Measurements from ENCODE around the gene LOXL4. TPM values are rescaled to one million over a fixed set of nuclear protein-coding genes. Genes with fewer than 3 reads are reported as not detected.

LOXL4 gene
- total and polyA plus RNA-seq, 7 donors = 1.1 to 15.8 (median 8.5) TPM; not detected in 1

- TF ChIP-seq POLR2AphosphoS5 (IDR thresholded peaks at IDR 0.05) (no peak), EP300 (IDR thresholded peaks at IDR 0.05) (no peak), CTCF (IDR thresholded peaks at IDR 0.05) (no peak), POLR2A (IDR thresholded peaks at IDR 0.05) (no peak)
- no peaks in the 10 kb centered on the region for H3K9me3 ChIP-seq
- no peaks in the 10 kb centered on the region for H3K27me3 ChIP-seq
- H3K36me3 ChIP-seq = no peaks in the 10 kb centered on the region
- H3K4me1 ChIP-seq = peaks cover 0 to 5% (median 0%) of the 10 kb centered on the region in 4 donors
- H3K27ac ChIP-seq = no peak overlapping the region
- no peak overlapping the region for H3K4me3 ChIP-seq
- DNase-seq = no peak
- intact Hi-C loops (cut with DNase I) = no loop called here
Measured at GRCh38 chr10:98303569-98303968, 35.6 kb upstream of the LOXL4 start.

GRCh38 chr10:98302741-98303365, 34.9 kb upstream of the LOXL4 start:
- Histone ChIP-seq H3K4me3 (no peak overlapping the region), H3K9me3 (no peaks in the 10 kb centered on the region), H3K27ac (no peak overlapping the region), H3K4me1 (no peaks in the 10 kb centered on the region), H3K27me3 (no peaks in the 10 kb centered on the region), H3K36me3 (no peaks in the 10 kb centered on the region)
- no peak for DNase-seq
- no peak for TF ChIP-seq POLR2A (IDR thresholded peaks at IDR 0.05)
- TF ChIP-seq CTCF (IDR thresholded peaks at IDR 0.05) = no peak
- TF ChIP-seq POLR2AphosphoS5 (IDR thresholded peaks at IDR 0.05) = no peak
- no peak for TF ChIP-seq EP300 (IDR thresholded peaks at IDR 0.05)
- intact Hi-C loops (cut with DNase I) = no loop called here
- WGBS, 2 donors = 74 to 75% methylated on average over 4 of the region's 4 CpGs

GRCh38 chr10:98301664-98302319, 33.8 kb upstream of the LOXL4 start:
- TF ChIP-seq CTCF (IDR thresholded peaks at IDR 0.05) = no peak
- no peak for TF ChIP-seq POLR2AphosphoS5 (IDR thresholded peaks at IDR 0.05)
- TF ChIP-seq POLR2A (IDR thresholded peaks at IDR 0.05) = no peak
- Histone ChIP-seq H3K4me1 (no peaks in the 10 kb centered on the region), H3K9me3 (no peaks in the 10 kb centered on the region), H3K4me3 (no peak overlapping the region), H3K27ac (no peak overlapping the region), H3K36me3 (no peaks in the 10 kb centered on the region), H3K27me3 (no peaks in the 10 kb centered on the region)
- 53 to 69% methylated on average over 9 of the region's 9 CpGs for WGBS, 2 donors
- DNase-seq = no peak
- intact Hi-C loops (cut with DNase I) = no loop called here

GRCh38 chr10:98300526-98301229, 32.7 kb upstream of the LOXL4 start:
- Histone ChIP-seq H3K27ac (no peak overlapping the region), H3K36me3 (no peaks in the 10 kb centered on the region), H3K27me3 (no peaks in the 10 kb centered on the region), H3K9me3 (no peaks in the 10 kb centered on the region), H3K4me3 (no peak overlapping the region), H3K4me1 (peaks cover 0 to 4% (median 2%) of the 10 kb centered on the region in 4 donors)
- no peak for DNase-seq
- no peak for TF ChIP-seq POLR2AphosphoS5 (IDR thresholded peaks at IDR 0.05)
- TF ChIP-seq CTCF (IDR thresholded peaks at IDR 0.05) = no peak
- TF ChIP-seq POLR2A (IDR thresholded peaks at IDR 0.05) = no peak
- no peak for TF ChIP-seq EP300 (IDR thresholded peaks at IDR 0.05)
- intact Hi-C loops (cut with DNase I) = no loop called here
- WGBS, 2 donors = 86 to 91% methylated on average over 7 of the region's 7 CpGs
